Endothelial cell (in vitro differentiated cells): Measurements from ENCODE around the gene PSME1. TPM values are rescaled to one million over a fixed set of nuclear protein-coding genes. Genes with fewer than 3 reads are reported as not detected.
A peak's percentile ranks its signal among the peaks of the same experiment; 100 is the strongest.

ENCODE experiments used
- DNase-seq: peaks from one replicate; pipeline ENCODE4 v3.0.0; 2021; ENCODE audit warnings: low spot score
- H3K27ac Mint-ChIP-seq: one replicate; pipeline ENCODE4 v1.8.0; 2021; ENCODE audit warnings: mixed read lengths, inconsistent platforms; ENCODE audit not compliant: unreplicated experiment
- H3K27me3 Mint-ChIP-seq: one replicate; pipeline ENCODE4 v1.8.0; 2021; ENCODE audit warnings: mild to moderate bottlenecking, moderate library complexity, mixed read lengths, inconsistent platforms; ENCODE audit not compliant: unreplicated experiment
- H3K36me3 Mint-ChIP-seq: one replicate; pipeline ENCODE4 v1.8.0; 2021; ENCODE audit warnings: mild to moderate bottlenecking, low read depth, mixed read lengths, inconsistent platforms; ENCODE audit not compliant: unreplicated experiment
- H3K4me1 Mint-ChIP-seq: one replicate; pipeline ENCODE4 v1.8.0; 2021; ENCODE audit warnings: mild to moderate bottlenecking, mixed read lengths, inconsistent platforms; ENCODE audit not compliant: unreplicated experiment
- H3K4me3 Mint-ChIP-seq: one replicate; pipeline ENCODE4 v1.8.0; 2021; ENCODE audit warnings: mild to moderate bottlenecking, mixed read lengths, inconsistent platforms; ENCODE audit not compliant: unreplicated experiment
- H3K9me3 Mint-ChIP-seq: one replicate; pipeline ENCODE4 v1.8.0; 2021; ENCODE audit warnings: mixed read lengths, inconsistent platforms; ENCODE audit not compliant: unreplicated experiment
- CTCF ChIP-seq: fragments of 200-600 bp; sonication (generic); IDR thresholded peaks from one replicate; pipeline ENCODE4 v1.5.0; 2021; ENCODE audit warnings: antibody characterized with exemption; ENCODE audit not compliant: unreplicated experiment
- total RNA-seq: library from RNA; stranded (reverse); fragmentation: NEBNext Ultra II Directional; extraction: Animal tissue kit (Norgen Biotek cat#: 25700); gene quantifications from one replicate; pipeline ENCODE4 v1.2.1, GENCODE V29; 2021; ENCODE audit not compliant: unreplicated experiment

The PSME1 gene
- total RNA-seq, 1 donor from 2014 or later = 43.6 TPM

- Mint-ChIP-seq H3K9me3 (no peaks in the 10 kb centered on the region), H3K27me3 (peaks cover 14% of the 10 kb centered on the region), H3K36me3 (peaks cover 35% of the 10 kb centered on the region), H3K4me1 (peaks cover 35% of the 10 kb centered on the region), H3K4me3 (no peak overlapping the region), H3K27ac (no peak overlapping the region)
- DNase-seq = no peak
- TF ChIP-seq CTCF = no peak
These were observed 15.5 kb downstream of the PSME1 start for GRCh38 chr14:24151404-24152080.

GRCh38 chr14:24155100-24155499 is 19.1 kb downstream of the PSME1 start:
- peaks cover 45% of the 10 kb centered on the region for H3K36me3 Mint-ChIP-seq
- peaks cover 23% of the 10 kb centered on the region for H3K4me1 Mint-ChIP-seq
- H3K27ac Mint-ChIP-seq = peak overlapping the region; percentile 12
- peaks cover 9% of the 10 kb centered on the region for H3K27me3 Mint-ChIP-seq
- DNase-seq = no peak
- peak overlapping the region; percentile 26 for H3K4me3 Mint-ChIP-seq
- no peaks in the 10 kb centered on the region for H3K9me3 Mint-ChIP-seq
- no peak for TF ChIP-seq CTCF

DNA sequence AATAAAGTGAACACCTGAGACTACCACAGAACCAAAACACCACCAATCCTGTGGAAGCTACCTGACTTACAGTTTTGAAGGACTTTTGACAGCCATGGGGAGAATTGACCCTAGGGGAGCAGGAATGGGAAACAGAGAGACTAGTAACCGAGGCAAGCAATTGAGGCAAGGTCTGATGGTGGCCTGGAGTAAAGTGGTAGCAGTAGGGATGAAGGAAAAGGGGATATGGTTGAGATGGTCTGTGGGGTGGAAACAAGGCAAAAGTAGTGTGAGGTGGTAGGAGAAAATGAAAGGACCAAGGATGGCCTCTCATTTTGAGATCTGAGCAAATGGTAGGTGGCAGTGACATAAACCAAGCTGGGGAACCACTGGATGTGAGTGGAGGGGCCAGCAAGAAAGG is 20.8 kb downstream of the PSME1 start:
- peak overlapping the region; percentile 26 for H3K4me3 Mint-ChIP-seq
- no peak for DNase-seq
- H3K4me1 Mint-ChIP-seq = peaks cover 21% of the 10 kb centered on the region
- H3K27ac Mint-ChIP-seq = peak overlapping the region; percentile 22
- TF ChIP-seq CTCF = no peak
- H3K27me3 Mint-ChIP-seq = peaks cover 12% of the 10 kb centered on the region
- H3K9me3 Mint-ChIP-seq = no peaks in the 10 kb centered on the region
- peaks cover 36% of the 10 kb centered on the region for H3K36me3 Mint-ChIP-seq

DNA sequence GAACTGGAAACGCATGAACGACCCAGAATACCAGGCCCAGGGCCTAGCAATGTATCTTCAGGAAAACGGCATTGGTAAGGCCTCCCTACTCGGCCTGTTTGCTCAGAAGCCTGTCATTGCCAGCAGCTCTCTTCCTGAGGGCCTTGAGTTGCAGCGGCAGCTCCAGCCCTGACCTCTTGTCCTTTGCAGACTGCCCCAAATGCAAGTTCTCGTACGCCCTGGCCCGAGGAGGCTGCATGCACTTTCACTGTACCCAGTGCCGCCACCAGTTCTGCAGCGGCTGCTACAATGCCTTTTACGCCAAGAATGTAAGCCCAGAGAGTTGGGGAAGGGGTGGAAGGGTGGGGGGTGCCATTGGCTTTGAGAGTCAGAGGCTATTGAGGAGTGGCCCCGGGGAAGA is 21.3 kb downstream of the PSME1 start:
- no peak overlapping the region for H3K27ac Mint-ChIP-seq
- no peaks in the 10 kb centered on the region for H3K9me3 Mint-ChIP-seq
- H3K36me3 Mint-ChIP-seq = peaks cover 37% of the 10 kb centered on the region
- peaks cover 25% of the 10 kb centered on the region for H3K4me1 Mint-ChIP-seq
- H3K27me3 Mint-ChIP-seq = peaks cover 12% of the 10 kb centered on the region
- DNase-seq = no peak
- H3K4me3 Mint-ChIP-seq = no peak overlapping the region
- no peak for TF ChIP-seq CTCF

- no peak for DNase-seq
- H3K4me1 Mint-ChIP-seq = peaks cover 21% of the 10 kb centered on the region
- TF ChIP-seq CTCF = no peak
- H3K9me3 Mint-ChIP-seq = no peaks in the 10 kb centered on the region
- H3K36me3 Mint-ChIP-seq = peaks cover 45% of the 10 kb centered on the region
- peaks cover 9% of the 10 kb centered on the region for H3K27me3 Mint-ChIP-seq
- no peak overlapping the region for H3K27ac Mint-ChIP-seq
- peak overlapping the region; percentile 11 for H3K4me3 Mint-ChIP-seq
These were observed 23.9 kb downstream of the PSME1 start for GRCh38 chr14:24159777-24160498.
